ENCODE results near the gene SLIT3. TPM values are rescaled to one million over a fixed set of nuclear protein-coding genes. Genes with fewer than 3 reads are reported as not detected.

SLIT3 gene
- total RNA-seq, 1 experiment from 2014 or later = not detected

GRCh38 chr5:168860503-168860902, 440.4 kb downstream of the SLIT3 start:
- Histone ChIP-seq H2AFZ (no peak overlapping the region), H3K4me2 (no peak overlapping the region), H3K4me1 (replicated peaks; ENCODE audit: insufficient read depth) (no peaks in the 10 kb centered on the region), H3K36me3 (ENCODE audit: low read depth) (no peaks in the 10 kb centered on the region), H3F3A (ENCODE audit: insufficient read depth, low read depth) (no peaks in the 10 kb centered on the region), H3K27ac (no peak overlapping the region), H4K20me1 (ENCODE audit: insufficient read depth) (no peaks in the 10 kb centered on the region; the same call in 1 of the 2 replicates), H3K4me3 (no peak overlapping the region), H3K79me2 (ENCODE audit: low read depth) (no peaks in the 10 kb centered on the region), H3K27me3 (ENCODE audit: insufficient read depth, low read depth) (peaks cover 86% of the 10 kb centered on the region), H3K9me2 (ENCODE audit: insufficient read depth) (no peaks in the 10 kb centered on the region), H3K9me3 (ENCODE audit: insufficient read depth, low read depth) (no peaks in the 10 kb centered on the region)
- ChIA-PET CTCF (no interaction called here), POLR2A (ENCODE audit: unreplicated experiment) (no interaction called here)
- TF ChIP-seq EZH2 (IDR thresholded peaks at IDR 0.05; ENCODE audit: low read depth) (no peak), CTCF (conservative IDR thresholded peaks at IDR 0.05) (no peak)
- intact Hi-C loops (cut with micrococcal nuclease; ENCODE audit: unreplicated experiment) = no loop called here
- BruUV-seq (replicated peaks) = no TSS peak
- no peak for DNase-seq

GRCh38 chr5:168860081-168860480, 440.9 kb downstream of the SLIT3 start:
- Histone ChIP-seq H3K4me1 (replicated peaks; ENCODE audit: insufficient read depth) (no peaks in the 10 kb centered on the region), H2AFZ (no peak overlapping the region), H3K4me3 (no peak overlapping the region), H3K27me3 (ENCODE audit: insufficient read depth, low read depth) (peaks cover 87% of the 10 kb centered on the region), H3K4me2 (no peak overlapping the region), H3K9me2 (ENCODE audit: insufficient read depth) (no peaks in the 10 kb centered on the region), H3F3A (ENCODE audit: insufficient read depth, low read depth) (no peaks in the 10 kb centered on the region), H3K36me3 (ENCODE audit: low read depth) (no peaks in the 10 kb centered on the region), H3K9me3 (ENCODE audit: insufficient read depth, low read depth) (no peaks in the 10 kb centered on the region), H3K27ac (no peak overlapping the region), H3K79me2 (ENCODE audit: low read depth) (no peaks in the 10 kb centered on the region), H4K20me1 (ENCODE audit: insufficient read depth) (no peaks in the 10 kb centered on the region; the same call in 1 of the 2 replicates)
- no peak for DNase-seq
- ChIA-PET POLR2A (ENCODE audit: unreplicated experiment) (no interaction called here), CTCF (no interaction called here)
- TF ChIP-seq EZH2 (IDR thresholded peaks at IDR 0.05; ENCODE audit: low read depth) (no peak), CTCF (conservative IDR thresholded peaks at IDR 0.05) (no peak)
- BruUV-seq (replicated peaks) = no TSS peak
- intact Hi-C loops (cut with micrococcal nuclease; ENCODE audit: unreplicated experiment) = no loop called here

GRCh38 chr5:168859471-168859870, 441.5 kb downstream of the SLIT3 start:
- H3K27me3 ChIP-seq (ENCODE audit: insufficient read depth, low read depth) = peaks cover 89% of the 10 kb centered on the region
- H3K4me1 ChIP-seq (replicated peaks; ENCODE audit: insufficient read depth) = no peaks in the 10 kb centered on the region
- H3K27ac ChIP-seq = no peak overlapping the region
- no peak for TF ChIP-seq CTCF (conservative IDR thresholded peaks at IDR 0.05)
- TF ChIP-seq EZH2 (IDR thresholded peaks at IDR 0.05; ENCODE audit: low read depth) = no peak
- ChIA-PET POLR2A (ENCODE audit: unreplicated experiment) (no interaction called here), CTCF (no interaction called here)
- no peak for DNase-seq
- no peaks in the 10 kb centered on the region for H3K9me2 ChIP-seq (ENCODE audit: insufficient read depth)
- no peak overlapping the region for H2AFZ ChIP-seq
- no peaks in the 10 kb centered on the region; the same call in 1 of the 2 replicates for H4K20me1 ChIP-seq (ENCODE audit: insufficient read depth)
- no peaks in the 10 kb centered on the region for H3K36me3 ChIP-seq (ENCODE audit: low read depth)
- BruUV-seq (replicated peaks) = no TSS peak
- no peaks in the 10 kb centered on the region for H3K9me3 ChIP-seq (ENCODE audit: insufficient read depth, low read depth)
- H3K79me2 ChIP-seq (ENCODE audit: low read depth) = no peaks in the 10 kb centered on the region
- no peak overlapping the region for H3K4me2 ChIP-seq
- no peaks in the 10 kb centered on the region for H3F3A ChIP-seq (ENCODE audit: insufficient read depth, low read depth)
- H3K4me3 ChIP-seq = no peak overlapping the region
- intact Hi-C loops (cut with micrococcal nuclease; ENCODE audit: unreplicated experiment) = no loop called here

Measured in PC-9 (cell line).